Measurements from ENCODE around the gene LPCAT3. TPM values are rescaled to one million over a fixed set of nuclear protein-coding genes. Genes with fewer than 3 reads are reported as not detected.

Gene LPCAT3, protein sequence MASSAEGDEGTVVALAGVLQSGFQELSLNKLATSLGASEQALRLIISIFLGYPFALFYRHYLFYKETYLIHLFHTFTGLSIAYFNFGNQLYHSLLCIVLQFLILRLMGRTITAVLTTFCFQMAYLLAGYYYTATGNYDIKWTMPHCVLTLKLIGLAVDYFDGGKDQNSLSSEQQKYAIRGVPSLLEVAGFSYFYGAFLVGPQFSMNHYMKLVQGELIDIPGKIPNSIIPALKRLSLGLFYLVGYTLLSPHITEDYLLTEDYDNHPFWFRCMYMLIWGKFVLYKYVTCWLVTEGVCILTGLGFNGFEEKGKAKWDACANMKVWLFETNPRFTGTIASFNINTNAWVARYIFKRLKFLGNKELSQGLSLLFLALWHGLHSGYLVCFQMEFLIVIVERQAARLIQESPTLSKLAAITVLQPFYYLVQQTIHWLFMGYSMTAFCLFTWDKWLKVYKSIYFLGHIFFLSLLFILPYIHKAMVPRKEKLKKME
- 30.2 and 31.7 TPM in 2 replicates for total RNA-seq (2022)
- Bru-seq, nascent RNA = percentile 61 among the genes with signal in this experiment
- BruChase-seq, experiment 1, labeled RNA remaining after a 6-hour chase = percentile 63 among the genes with signal in this experiment
- BruChase-seq, experiment 2, labeled RNA remaining after a 2-hour chase = percentile 55 among the genes with signal in this experiment
- long read RNA-seq, transcript LPCAT3-201 (13 exons, 2,268 nt) = major isoform, 47 of 64 reads
- long read RNA-seq, partial matches to known transcripts = 8 of 64 reads
- long read RNA-seq, other reads (novel, unspliced or antisense) = 8 of 64 reads

DNA sequence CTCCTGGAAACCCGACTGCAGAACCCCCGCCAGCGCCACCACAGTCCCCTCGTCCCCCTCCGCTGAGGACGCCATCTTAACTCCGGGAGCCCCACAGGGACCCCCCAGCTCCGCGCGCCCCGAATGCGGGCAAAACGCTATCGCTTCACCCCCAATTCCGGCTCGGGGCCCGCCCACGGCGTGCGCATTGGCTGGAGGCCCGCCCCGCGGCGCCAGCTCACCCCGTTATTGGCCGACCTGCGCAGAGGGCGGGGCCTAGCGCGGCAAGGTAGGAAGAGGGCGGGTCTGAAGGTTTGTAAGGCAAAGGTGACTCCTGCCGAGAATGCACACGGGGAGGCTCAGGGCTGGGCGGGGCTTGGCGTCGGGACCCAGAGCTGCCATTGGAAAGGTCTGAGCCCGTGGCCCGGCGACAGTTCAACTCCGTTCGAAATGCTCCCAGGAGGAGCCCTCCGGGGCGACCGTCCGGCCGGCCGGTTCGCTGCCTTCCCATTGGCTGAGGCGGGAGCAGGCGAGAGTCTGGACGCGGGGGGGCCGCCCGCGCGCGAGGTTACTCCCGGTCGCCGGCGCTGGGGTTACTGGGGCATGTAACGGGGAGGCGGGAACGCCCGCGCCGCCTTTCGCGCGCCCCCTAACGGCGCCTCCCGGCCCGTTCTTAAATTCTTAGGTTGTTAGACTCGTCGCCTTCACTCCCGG, at the start of gene LPCAT3:
LPCAT3 (minus strand) TSS at position 127 of the 693 bp plus-strand sequence; CDS start at position 75, 52 bp downstream.
- Mint-ChIP-seq H3K36me3 (ENCODE audit: insufficient read depth, unreplicated experiment) (peaks cover 19% of the 10 kb centered on the region), H3K4me3 (ENCODE audit: low read depth, unreplicated experiment) (peak within 1 kb of the TSS; percentile 85), H3K4me1 (ENCODE audit: low read depth, unreplicated experiment) (peaks cover 16% of the 10 kb centered on the region), H3K9me3 (ENCODE audit: low read depth, unreplicated experiment) (no peaks in the 10 kb centered on the region), H3K27ac (ENCODE audit: unreplicated experiment) (peak within 1 kb of the TSS; percentile 84), H3K27me3 (ENCODE audit: unreplicated experiment) (no peaks in the 10 kb centered on the region)
- TF ChIP-seq, protein P1, sequence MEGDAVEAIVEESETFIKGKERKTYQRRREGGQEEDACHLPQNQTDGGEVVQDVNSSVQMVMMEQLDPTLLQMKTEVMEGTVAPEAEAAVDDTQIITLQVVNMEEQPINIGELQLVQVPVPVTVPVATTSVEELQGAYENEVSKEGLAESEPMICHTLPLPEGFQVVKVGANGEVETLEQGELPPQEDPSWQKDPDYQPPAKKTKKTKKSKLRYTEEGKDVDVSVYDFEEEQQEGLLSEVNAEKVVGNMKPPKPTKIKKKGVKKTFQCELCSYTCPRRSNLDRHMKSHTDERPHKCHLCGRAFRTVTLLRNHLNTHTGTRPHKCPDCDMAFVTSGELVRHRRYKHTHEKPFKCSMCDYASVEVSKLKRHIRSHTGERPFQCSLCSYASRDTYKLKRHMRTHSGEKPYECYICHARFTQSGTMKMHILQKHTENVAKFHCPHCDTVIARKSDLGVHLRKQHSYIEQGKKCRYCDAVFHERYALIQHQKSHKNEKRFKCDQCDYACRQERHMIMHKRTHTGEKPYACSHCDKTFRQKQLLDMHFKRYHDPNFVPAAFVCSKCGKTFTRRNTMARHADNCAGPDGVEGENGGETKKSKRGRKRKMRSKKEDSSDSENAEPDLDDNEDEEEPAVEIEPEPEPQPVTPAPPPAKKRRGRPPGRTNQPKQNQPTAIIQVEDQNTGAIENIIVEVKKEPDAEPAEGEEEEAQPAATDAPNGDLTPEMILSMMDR (IDR thresholded peaks at IDR 0.05; ENCODE audit: unreplicated experiment) = peak; percentile 83
- intact Hi-C loops (cut with micrococcal nuclease; ENCODE audit: unreplicated experiment) = loop anchor here (5.0 kb wide), 1 partner anchor 74 kb away; the partner anchor contains the start of gene C1R
- CTCF ChIA-PET = interaction anchor here (0.8 to 1.8 kb wide), 6 partner anchors 9 to 104 kb away, joined by 3 to 7 read pairs (median 6); partner anchors contain the start of gene ENO2
- BruUV-seq (replicated peaks) = no TSS peak
- DNase-seq = peak; percentile 98

DNA sequence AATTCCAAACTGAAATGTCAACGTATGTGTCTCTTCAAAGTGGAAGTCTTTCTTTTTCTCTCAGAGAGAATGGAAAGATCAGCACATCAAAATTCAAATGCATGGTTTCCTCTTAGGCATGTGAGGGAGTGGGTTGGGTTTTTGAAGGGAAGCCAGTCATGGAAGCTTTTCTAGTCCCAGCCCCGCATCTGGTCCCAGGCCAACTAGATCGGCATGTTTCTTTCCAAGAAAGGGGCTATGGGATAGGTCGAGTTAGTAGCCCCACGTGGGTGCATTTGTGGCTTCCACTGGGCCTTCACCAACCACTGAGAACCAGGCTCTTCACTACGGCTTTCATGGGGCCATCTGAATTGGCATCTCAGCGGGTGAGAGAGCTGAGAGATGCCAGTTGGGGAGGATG, 48.8 kb upstream of the LPCAT3 start:
- no TSS peak for BruUV-seq (replicated peaks)
- H3K4me1 Mint-ChIP-seq (ENCODE audit: low read depth, unreplicated experiment) = peaks cover 23% of the 10 kb centered on the region
- H3K36me3 Mint-ChIP-seq (ENCODE audit: insufficient read depth, unreplicated experiment) = no peaks in the 10 kb centered on the region
- intact Hi-C loops (cut with micrococcal nuclease; ENCODE audit: unreplicated experiment) = no loop called here
- H3K4me3 Mint-ChIP-seq (ENCODE audit: low read depth, unreplicated experiment) = no peak overlapping the region
- H3K9me3 Mint-ChIP-seq (ENCODE audit: low read depth, unreplicated experiment) = no peaks in the 10 kb centered on the region
- TF ChIP-seq, protein P1 (IDR thresholded peaks at IDR 0.05; ENCODE audit: unreplicated experiment) = no peak
- DNase-seq = no peak
- H3K27ac Mint-ChIP-seq (ENCODE audit: unreplicated experiment) = no peak overlapping the region
- peaks cover 5% of the 10 kb centered on the region for H3K27me3 Mint-ChIP-seq (ENCODE audit: unreplicated experiment)
- CTCF ChIA-PET = no interaction called here

DNA sequence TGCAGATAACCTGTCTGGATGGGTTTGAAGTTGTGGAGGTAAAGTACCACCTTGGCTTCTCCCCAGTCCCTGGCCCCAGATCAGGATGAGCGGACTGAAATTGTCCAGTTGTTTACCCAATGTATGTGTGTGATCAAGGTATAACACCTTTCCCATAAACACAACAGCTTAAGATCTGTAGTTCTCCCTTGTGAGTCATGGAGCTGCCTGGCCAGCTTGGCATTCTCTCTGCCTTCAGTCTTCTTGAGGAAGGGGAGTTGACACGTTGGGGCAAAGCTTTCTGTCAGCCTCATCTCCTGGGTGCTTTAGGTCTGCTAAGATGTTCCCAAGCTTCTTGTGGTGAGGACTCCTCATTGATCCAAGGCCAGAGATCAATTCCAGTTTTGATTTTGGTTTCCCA, 48.3 kb upstream of the LPCAT3 start:
- no peak overlapping the region for H3K4me3 Mint-ChIP-seq (ENCODE audit: low read depth, unreplicated experiment)
- intact Hi-C loops (cut with micrococcal nuclease; ENCODE audit: unreplicated experiment) = no loop called here
- no peaks in the 10 kb centered on the region for H3K36me3 Mint-ChIP-seq (ENCODE audit: insufficient read depth, unreplicated experiment)
- TF ChIP-seq, protein P1 (IDR thresholded peaks at IDR 0.05; ENCODE audit: unreplicated experiment) = no peak
- BruUV-seq (replicated peaks) = no TSS peak
- CTCF ChIA-PET = no interaction called here
- H3K9me3 Mint-ChIP-seq (ENCODE audit: low read depth, unreplicated experiment) = no peaks in the 10 kb centered on the region
- DNase-seq = no peak
- H3K4me1 Mint-ChIP-seq (ENCODE audit: low read depth, unreplicated experiment) = peaks cover 23% of the 10 kb centered on the region
- H3K27me3 Mint-ChIP-seq (ENCODE audit: unreplicated experiment) = peaks cover 4% of the 10 kb centered on the region
- H3K27ac Mint-ChIP-seq (ENCODE audit: unreplicated experiment) = no peak overlapping the region

DNA sequence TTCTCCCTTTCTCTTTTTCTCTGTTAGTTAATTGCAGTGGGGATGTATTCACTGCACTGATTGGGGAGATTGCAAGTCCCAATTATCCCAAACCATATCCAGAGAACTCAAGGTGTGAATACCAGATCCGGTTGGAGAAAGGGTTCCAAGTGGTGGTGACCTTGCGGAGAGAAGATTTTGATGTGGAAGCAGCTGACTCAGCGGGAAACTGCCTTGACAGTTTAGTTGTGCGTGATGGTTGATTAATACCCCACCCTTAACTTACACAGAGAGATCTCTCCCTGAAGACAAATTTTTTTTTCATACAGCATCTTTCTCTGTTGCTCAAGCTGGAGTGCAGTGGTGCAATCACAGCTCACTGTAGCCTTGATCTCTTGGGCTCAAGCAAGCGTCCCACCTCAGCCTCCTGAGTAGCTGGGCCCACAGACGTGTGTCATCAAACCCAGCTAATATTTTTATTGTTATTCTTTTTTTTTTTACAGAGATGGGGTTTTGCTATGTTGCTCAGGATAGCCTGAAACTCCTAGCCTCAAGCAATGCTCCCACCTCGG, 46.9 kb upstream of the LPCAT3 start:
- intact Hi-C loops (cut with micrococcal nuclease; ENCODE audit: unreplicated experiment) = no loop called here
- H3K9me3 Mint-ChIP-seq (ENCODE audit: low read depth, unreplicated experiment) = no peaks in the 10 kb centered on the region
- TF ChIP-seq, protein P1 (IDR thresholded peaks at IDR 0.05; ENCODE audit: unreplicated experiment) = no peak
- no peak for DNase-seq
- H3K4me1 Mint-ChIP-seq (ENCODE audit: low read depth, unreplicated experiment) = peaks cover 32% of the 10 kb centered on the region
- no peak overlapping the region for H3K4me3 Mint-ChIP-seq (ENCODE audit: low read depth, unreplicated experiment)
- BruUV-seq (replicated peaks) = no TSS peak
- no peak overlapping the region for H3K27ac Mint-ChIP-seq (ENCODE audit: unreplicated experiment)
- no peaks in the 10 kb centered on the region for H3K36me3 Mint-ChIP-seq (ENCODE audit: insufficient read depth, unreplicated experiment)
- H3K27me3 Mint-ChIP-seq (ENCODE audit: unreplicated experiment) = peaks cover 14% of the 10 kb centered on the region
- CTCF ChIA-PET = interaction anchor here (0.6 kb wide), 1 partner anchor 1551 kb away, joined by 3 read pairs; no protein-coding TSS in a partner anchor

All from Calu3 (cell line).